Amniotic epithelial cell (primary cell): ENCODE measurements around the gene OPN1MW2.
"Not testable (repeated sequence)": the region's sequence is repeated elsewhere in the genome, so short reads cannot be mapped to it uniquely, and the experiment has no call there.

Experiments used
- DNase-seq: peaks from one replicate; pipeline ENCODE4 v3.0.0-alpha.2; 2010; ENCODE audit warnings: low read depth

Gene OPN1MW2

GRCh38 chrX:154219456-154219855 lies at the start of gene OPN1MW2:
Gene OPN1MW2 (plus strand): TSS chrX:154219756. CDS start chrX:154219816, 60 bp downstream.
- DNase-seq: not testable (repeated sequence)

- DNase-seq: not testable (repeated sequence)
Observed at GRCh38 chrX:154172535-154172943, 47.0 kb upstream of the OPN1MW2 start.

- DNase-seq: not testable (repeated sequence)
Observed at GRCh38 chrX:154174356-154174755, 45.2 kb upstream of the OPN1MW2 start.

- DNase-seq: not testable (repeated sequence)
Observed at GRCh38 chrX:154182296-154182695, 37.3 kb upstream of the OPN1MW2 start, which contains the start of gene OPN1MW. Gene OPN1MW (plus strand): TSS chrX:154182596. CDS start chrX:154182678, 82 bp downstream.

- not testable (repeated sequence) for DNase-seq
Observed at GRCh38 chrX:154183794-154184193, 35.8 kb upstream of the OPN1MW2 start.

GRCh38 chrX:154192846-154193245 lies 26.7 kb upstream of the OPN1MW2 start:
- DNase-seq: not testable (repeated sequence)

- DNase-seq: not testable (repeated sequence)
Observed at GRCh38 chrX:154194316-154194715, 25.2 kb upstream of the OPN1MW2 start.

GRCh38 chrX:154196466-154196865 lies 23.1 kb upstream of the OPN1MW2 start:
- DNase-seq: not testable (repeated sequence)

GRCh38 chrX:154209670-154210418 lies 9.7 kb upstream of the OPN1MW2 start:
- DNase-seq: not testable (repeated sequence)

- DNase-seq: not testable (repeated sequence)
Observed at GRCh38 chrX:154211057-154211456, 8.5 kb upstream of the OPN1MW2 start.

GRCh38 chrX:154211499-154211898 lies 8.1 kb upstream of the OPN1MW2 start:
- not testable (repeated sequence) for DNase-seq

GRCh38 chrX:154225292-154225691 lies 5.7 kb downstream of the OPN1MW2 start:
- not testable (repeated sequence) for DNase-seq

GRCh38 chrX:154226706-154227105 lies 7.2 kb downstream of the OPN1MW2 start:
- not testable (repeated sequence) for DNase-seq

GRCh38 chrX:154231443-154231842 lies 11.9 kb downstream of the OPN1MW2 start:
- DNase-seq: not testable (repeated sequence)

GRCh38 chrX:154233620-154234019 lies 14.1 kb downstream of the OPN1MW2 start:
- DNase-seq: not testable (repeated sequence)

- DNase-seq: not testable (repeated sequence)
Observed at GRCh38 chrX:154238939-154239559, 19.5 kb downstream of the OPN1MW2 start.

- DNase-seq: not testable (repeated sequence)
Observed at GRCh38 chrX:154239982-154240503, 20.5 kb downstream of the OPN1MW2 start.

- DNase-seq: not testable (repeated sequence)
Observed at GRCh38 chrX:154247377-154248045, 28.0 kb downstream of the OPN1MW2 start.

- not testable (repeated sequence) for DNase-seq
Observed at GRCh38 chrX:154248076-154248475, 28.5 kb downstream of the OPN1MW2 start.

- DNase-seq: not testable (repeated sequence)
Observed at GRCh38 chrX:154257282-154257681, 37.7 kb downstream of the OPN1MW2 start, which contains the start of gene OPN1MW3. Gene OPN1MW3 (plus strand): TSS chrX:154257582. CDS start chrX:154257620, 38 bp downstream.

GRCh38 chrX:154258711-154259110 lies 39.2 kb downstream of the OPN1MW2 start:
- DNase-seq: not testable (repeated sequence)

- DNase-seq: not testable (repeated sequence)
Observed at GRCh38 chrX:154263072-154263471, 43.5 kb downstream of the OPN1MW2 start.
